Activated CD4-positive, alpha-beta T cell treated with anti-CD3 and anti-CD28 coated beads, Interleukin-2, amount 50 U/mL, for 4 hours (primary cell): ENCODE results near the gene TANK.
"Not testable (repeated sequence)": the region's sequence is repeated elsewhere in the genome, so short reads cannot be mapped to it uniquely, and the experiment has no call there.

ENCODE experiments used
- DNase-seq, 2 experiments: peaks; one replicate each; pipeline ENCODE4 v3.0.0-alpha.2; 2020

The TANK gene

DNA sequence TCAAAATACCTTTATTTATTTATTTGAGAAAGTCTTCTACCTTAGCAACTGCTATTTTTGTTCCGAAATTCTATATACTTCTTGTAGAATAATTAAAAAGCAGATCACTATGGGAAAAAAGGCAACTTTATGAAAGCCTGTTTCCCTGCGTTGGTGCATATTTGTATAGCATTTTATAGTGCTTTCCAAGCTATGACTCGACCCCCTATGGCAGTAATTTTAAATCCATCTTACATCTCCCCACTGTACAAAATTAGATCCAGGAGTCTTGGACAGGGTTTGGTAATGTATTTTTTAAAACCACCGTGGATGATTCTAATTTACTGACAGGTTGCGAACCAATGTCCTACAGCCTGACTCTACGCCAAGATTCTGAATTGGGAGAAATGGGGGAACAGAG, 10.1 kb downstream of the TANK start:
- DNase-seq, result no peak

- DNase-seq, result no peak
Observed at GRCh38 chr2:161170958-161171932, 11.0 kb downstream of the TANK start.

- no peak for DNase-seq
Observed at GRCh38 chr2:161172901-161173540, 12.8 kb downstream of the TANK start.

GRCh38 chr2:161173541-161174194, 13.4 kb downstream of the TANK start:
- DNase-seq, result no peak

DNA sequence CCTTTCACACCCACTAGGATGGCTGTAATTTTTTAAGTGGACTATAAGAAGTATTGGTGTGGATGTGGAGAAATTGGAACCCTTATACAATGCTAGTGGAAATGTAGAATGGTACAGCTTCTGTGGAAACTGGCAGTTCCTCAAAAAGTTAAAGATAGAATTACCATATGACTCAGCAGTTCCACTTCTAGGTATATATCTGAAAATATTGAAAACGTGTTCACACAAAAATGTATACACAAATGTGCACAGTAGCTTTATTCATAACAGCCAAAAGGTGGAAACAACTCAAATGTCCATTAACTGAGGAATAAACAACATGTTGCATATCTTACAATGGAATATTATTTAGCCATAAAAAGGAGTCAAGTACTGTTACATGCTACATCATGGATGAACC, 17.7 kb downstream of the TANK start:
- DNase-seq, result no peak

DNA sequence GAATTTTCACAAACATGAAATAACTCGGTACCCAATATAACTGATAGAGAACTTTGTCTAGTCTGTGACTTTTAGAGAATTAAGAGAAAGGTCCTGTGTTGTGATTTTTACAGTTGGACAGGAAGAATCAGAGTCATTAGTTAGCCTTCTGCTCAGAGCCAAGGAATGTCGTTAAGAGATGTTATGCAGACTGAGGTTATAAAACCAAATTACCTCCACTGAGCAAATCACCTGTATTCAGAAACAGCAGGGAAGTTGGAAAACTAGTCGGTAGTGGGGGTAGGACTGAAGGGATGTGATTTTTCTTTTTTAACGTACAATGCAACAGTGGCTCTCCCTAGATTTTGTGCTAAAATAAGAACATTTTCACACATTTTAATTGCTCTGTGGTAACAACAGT, 18.5 kb downstream of the TANK start:
- no peak for DNase-seq

- no peak for DNase-seq
Observed at GRCh38 chr2:161190050-161190449, 29.8 kb downstream of the TANK start.

GRCh38 chr2:161195602-161196001, 35.4 kb downstream of the TANK start:
- not testable (repeated sequence) for DNase-seq

DNA sequence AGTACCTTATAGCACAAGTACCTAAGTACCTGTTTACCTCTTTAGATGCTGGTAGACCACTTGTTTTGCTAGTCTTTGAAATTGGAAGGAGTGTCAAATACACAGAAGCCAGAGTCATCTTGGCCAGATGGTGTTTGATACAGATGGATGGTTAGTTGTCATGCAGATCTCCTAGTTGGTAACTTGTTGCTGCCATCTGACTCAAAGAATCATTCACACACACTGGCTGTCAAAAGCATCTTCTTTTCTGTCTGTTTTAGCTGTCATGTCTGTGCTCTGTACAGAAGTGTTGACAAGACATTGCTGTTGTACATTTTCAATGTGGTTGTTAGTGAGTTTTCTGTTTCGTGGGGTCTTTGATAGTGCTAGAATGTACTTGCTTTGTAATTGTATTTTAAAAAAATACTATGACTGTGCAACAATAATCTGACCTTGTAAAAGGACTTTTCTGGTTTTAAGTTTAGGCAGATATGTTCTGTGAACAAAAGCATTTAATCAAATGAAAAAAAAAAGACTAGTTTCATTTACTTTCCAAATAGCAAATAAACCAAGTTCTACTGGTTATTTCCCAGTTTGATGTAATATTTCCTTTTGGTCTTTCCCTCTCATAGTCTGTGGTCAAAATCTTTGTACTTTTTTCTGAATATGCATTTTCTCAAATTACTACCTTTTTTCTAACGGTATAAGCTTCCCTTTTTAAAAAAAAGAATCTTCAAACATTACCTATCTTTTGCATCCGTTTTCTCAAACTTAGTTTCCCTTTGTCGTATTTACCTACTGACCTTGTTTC, 39.9 kb downstream of the TANK start:
- DNase-seq, result no peak

GRCh38 chr2:161204846-161205245, 44.6 kb downstream of the TANK start:
- no peak for DNase-seq

- DNase-seq, result no peak
Observed at GRCh38 chr2:161206471-161207032, 46.3 kb downstream of the TANK start.

GRCh38 chr2:161207941-161208340, 47.7 kb downstream of the TANK start:
- DNase-seq, result no peak

- DNase-seq, result no peak
Observed at GRCh38 chr2:161208527-161209139, 48.4 kb downstream of the TANK start.

- DNase-seq, result no peak
Observed at GRCh38 chr2:161209902-161210301, 49.7 kb downstream of the TANK start.

GRCh38 chr2:161217597-161218185, 57.5 kb downstream of the TANK start:
- DNase-seq, result no peak

DNA sequence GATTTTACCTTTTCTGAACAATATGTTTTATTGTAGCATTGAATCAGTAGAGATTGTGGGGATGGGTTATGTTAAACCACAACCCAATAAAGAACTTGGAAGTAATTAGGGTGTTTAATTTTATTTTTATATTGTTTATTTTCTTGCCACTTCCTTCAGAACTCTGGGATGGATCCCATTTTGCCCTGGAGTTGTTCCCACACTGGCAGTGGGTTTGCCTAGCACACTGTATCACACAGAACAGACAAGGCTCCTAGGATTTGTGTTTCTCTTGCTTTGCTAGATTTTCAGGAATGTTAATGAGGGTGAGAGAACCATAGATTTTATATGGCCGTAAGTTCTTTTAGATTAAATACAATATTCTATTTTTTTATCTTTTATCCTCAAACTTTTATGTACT, 59.0 kb downstream of the TANK start:
- no peak for DNase-seq

DNA sequence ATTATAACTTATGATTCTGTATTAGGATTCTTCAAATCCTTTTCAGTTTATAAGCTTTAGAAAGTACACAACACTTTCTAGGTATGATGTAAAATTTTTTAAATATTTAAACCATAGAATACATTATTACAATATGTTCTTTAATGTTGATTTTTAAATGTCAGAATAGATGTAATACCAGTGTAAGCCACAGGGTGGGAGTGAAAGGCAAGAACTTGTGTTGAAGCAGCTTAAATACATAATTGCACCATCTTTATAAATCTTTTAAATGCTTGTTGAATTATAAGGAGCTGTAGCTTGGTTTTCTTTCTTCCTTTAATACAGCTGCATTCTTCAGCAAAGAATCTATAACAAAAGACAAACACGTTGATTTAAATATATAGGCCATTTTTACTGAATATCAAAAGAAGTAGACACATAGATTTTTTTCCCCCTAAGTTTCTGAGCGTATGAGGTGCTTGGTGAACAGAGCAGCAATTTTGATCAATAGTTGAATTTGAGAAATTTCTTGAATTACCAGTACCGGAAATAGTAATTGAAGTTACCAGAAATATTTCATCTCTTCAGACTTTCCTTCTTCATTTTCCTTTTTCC, 63.0 kb downstream of the TANK start:
- DNase-seq, result no peak

- no peak for DNase-seq
Observed at GRCh38 chr2:161228511-161229240, 68.4 kb downstream of the TANK start.

DNA sequence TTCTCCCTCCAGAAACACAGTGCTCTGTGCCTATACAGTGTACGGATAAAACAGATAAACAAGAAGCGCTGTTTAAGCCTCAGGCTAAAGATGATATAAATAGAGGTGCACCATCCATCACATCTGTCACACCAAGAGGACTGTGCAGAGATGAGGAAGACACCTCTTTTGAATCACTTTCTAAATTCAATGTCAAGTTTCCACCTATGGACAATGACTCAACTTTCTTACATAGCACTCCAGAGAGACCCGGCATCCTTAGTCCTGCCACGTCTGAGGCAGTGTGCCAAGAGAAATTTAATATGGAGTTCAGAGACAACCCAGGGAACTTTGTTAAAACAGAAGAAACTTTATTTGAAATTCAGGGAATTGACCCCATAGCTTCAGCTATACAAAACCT, 70.7 kb downstream of the TANK start:
- DNase-seq, result no peak

DNA sequence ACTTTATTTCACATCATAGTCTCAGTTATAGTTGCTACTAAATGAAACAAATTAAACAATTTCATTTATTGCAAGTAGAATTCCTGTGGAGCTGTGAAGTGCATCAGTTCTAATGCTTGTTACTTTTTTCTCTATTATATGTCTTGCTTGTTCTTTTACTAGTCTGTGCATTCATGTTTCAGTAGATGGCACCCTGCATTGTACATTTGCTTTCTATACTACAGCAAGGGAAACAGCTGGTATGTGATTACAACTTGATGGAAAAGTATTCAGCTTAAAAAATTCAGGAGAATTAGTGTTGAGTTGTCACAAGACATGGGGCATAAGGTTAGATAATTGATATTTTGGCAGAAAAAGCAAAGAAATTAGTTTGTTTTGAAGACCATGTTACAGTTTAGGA, 72.3 kb downstream of the TANK start:
- no peak for DNase-seq
